DND-41 (cell line): Measurements from ENCODE around the gene MLLT6.

Experiments used
- ATAC-seq: fragments of 200-7000 bp; cut with Tn5 transposase; 3 replicates; pipeline ENCODE4 v1.9.1; 2021; ENCODE audit warnings: low read depth; ENCODE audit not compliant: insufficient read depth
- DNase-seq: peaks from one replicate; pipeline ENCODE4 v3.0.0-alpha.2; 2020
- H2AFZ ChIP-seq: 2 replicates; pipeline ENCODE4 v1.6.0; 2012; ENCODE audit warnings: low read depth, low read length
- H3K27ac ChIP-seq: 2 replicates; pipeline ENCODE4 v1.5.1; 2012; ENCODE audit warnings: low read length, inconsistent platforms
- H3K27me3 ChIP-seq: fragments of 200-600 bp; sonication (generic); 2 replicates; pipeline ENCODE4 v1.6.0; 2012; ENCODE audit warnings: low read length, mild to moderate bottlenecking, inconsistent platforms; ENCODE audit not compliant: insufficient read depth, poor library complexity
- H3K36me3 ChIP-seq: 2 replicates; pipeline ENCODE4 v1.5.1; 2012; ENCODE audit warnings: low read length, inconsistent platforms; ENCODE audit not compliant: insufficient read depth
- H3K4me1 ChIP-seq: 2 replicates; pipeline ENCODE4 v1.5.1; 2012; ENCODE audit warnings: mild to moderate bottlenecking, low read length; ENCODE audit not compliant: insufficient read depth
- H3K4me2 ChIP-seq: 2 replicates; pipeline ENCODE4 v1.6.0; 2012; ENCODE audit warnings: mild to moderate bottlenecking, moderate library complexity, low read length, inconsistent platforms; ENCODE audit not compliant: insufficient read depth
- H3K4me3 ChIP-seq, 2 experiments: fragments of 200-600 bp in 1 of 2; shearing (Covaris generic) in 1 of 2; 2 replicates each; pipeline ENCODE4 v1.5.1; 2012 to 2016; ENCODE audit warnings: inconsistent platforms in 2 of 2, low read length in 2 of 2, mild to moderate bottlenecking in 2 of 2, low read depth in 1 of 2, moderate library complexity in 1 of 2
- H3K79me2 ChIP-seq: 2 replicates; pipeline ENCODE4 v1.6.0; 2012; ENCODE audit warnings: low read length, inconsistent platforms; ENCODE audit not compliant: insufficient read depth
- H3K9ac ChIP-seq: 2 replicates; pipeline ENCODE4 v1.6.0; 2012; ENCODE audit warnings: low read depth, mild to moderate bottlenecking, inconsistent platforms, low read length, moderate library complexity
- H3K9me3 ChIP-seq: 2 replicates; pipeline ENCODE4 v1.5.1; 2012; ENCODE audit warnings: low read length, moderate library complexity, mild to moderate bottlenecking, inconsistent platforms; ENCODE audit not compliant: insufficient read depth, severe bottlenecking
- H4K20me1 ChIP-seq: 2 replicates; pipeline ENCODE4 v1.6.0; 2012; ENCODE audit warnings: low read length; ENCODE audit not compliant: insufficient read depth
- CTCF ChIP-seq: IDR thresholded peaks from 2 replicates; pipeline ENCODE4 v1.5.1; 2012; ENCODE audit warnings: borderline replicate concordance, low read length, moderate library complexity, mild to moderate bottlenecking; ENCODE audit not compliant: poor library complexity, severe bottlenecking; ENCODE audit errors: extremely low read depth
- EZH2 ChIP-seq: IDR thresholded peaks from 3 replicates; pipeline ENCODE4 v1.6.1; 2012; ENCODE audit warnings: borderline replicate concordance, low read depth, mild to moderate bottlenecking, moderate library complexity, low read length, inconsistent platforms; ENCODE audit not compliant: severe bottlenecking

MLLT6 gene

DNA sequence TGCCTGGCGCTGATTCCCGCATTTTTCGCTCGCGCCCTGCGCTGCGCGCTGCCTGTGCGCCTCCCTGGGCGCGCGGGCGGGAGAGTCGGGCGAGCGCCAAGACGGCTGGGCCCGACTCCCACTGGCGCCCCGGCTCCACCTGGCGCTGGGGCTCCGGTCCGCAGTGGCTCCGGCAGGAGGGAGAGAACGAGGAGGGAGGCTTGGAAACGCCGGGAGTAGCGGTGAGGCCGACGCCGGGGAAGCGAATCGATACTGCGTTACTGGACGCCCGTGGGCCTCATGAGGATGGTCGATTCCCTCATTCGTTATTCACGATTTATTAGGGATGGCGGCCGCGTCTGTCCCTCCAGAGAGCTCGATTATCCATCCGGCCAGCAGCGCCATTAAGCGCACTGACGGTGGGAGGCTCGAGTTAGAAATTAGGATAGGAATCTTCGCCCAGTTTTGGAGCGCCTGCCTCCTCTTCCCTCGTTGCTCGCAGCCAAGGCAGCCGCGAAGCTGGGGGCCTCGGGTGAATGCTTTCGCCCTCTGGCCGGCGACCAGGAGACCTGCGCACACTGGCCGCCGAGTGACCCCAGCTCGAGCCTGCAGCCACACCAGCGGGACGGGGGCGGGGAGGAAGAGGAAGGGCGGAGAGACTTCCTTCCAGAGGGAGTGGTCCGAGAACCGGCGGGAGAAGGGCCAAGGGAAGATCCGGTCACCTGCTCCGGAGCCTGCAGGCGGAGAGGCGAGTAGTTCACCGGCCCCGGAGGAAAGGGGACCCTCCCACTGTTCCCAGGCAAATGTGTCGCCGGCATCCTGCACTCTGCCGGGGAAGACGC lies 44.4 kb downstream of the MLLT6 start:
- Histone ChIP-seq H4K20me1 (peaks cover 29% of the 10 kb centered on the region), H3K27me3 (no peaks in the 10 kb centered on the region), H3K4me3 (no peak overlapping the region), H2AFZ (no peak overlapping the region), H3K36me3 (peaks cover 13% of the 10 kb centered on the region), H3K9me3 (no peaks in the 10 kb centered on the region), H3K4me2 (peak overlapping the region; percentile 85; the same call in 1 of the 2 replicates), H3K9ac (no peak overlapping the region), H3K4me1 (peaks cover 64% of the 10 kb centered on the region), H3K27ac (no peak overlapping the region), H3K79me2 (peaks cover 55% of the 10 kb centered on the region)
- no peak for DNase-seq
- TF ChIP-seq CTCF (no peak), EZH2 (no peak)
- no peak for ATAC-seq

DNA sequence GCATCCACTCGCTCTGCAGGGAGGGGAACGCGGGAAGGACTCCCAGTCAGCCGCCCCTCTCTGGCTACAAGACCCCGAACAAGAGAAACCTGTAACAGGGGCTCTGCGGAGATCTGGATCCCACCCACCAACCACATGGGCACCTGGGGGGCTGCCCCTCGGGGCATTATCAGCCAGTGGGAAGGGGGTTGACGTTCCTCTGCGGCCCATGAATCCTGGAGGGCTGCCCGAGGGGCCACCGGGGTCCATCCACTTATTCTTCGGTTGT lies 44.9 kb downstream of the MLLT6 start:
- Histone ChIP-seq H3K9me3 (no peaks in the 10 kb centered on the region), H3K79me2 (peaks cover 55% of the 10 kb centered on the region), H3K36me3 (peaks cover 19% of the 10 kb centered on the region), H4K20me1 (peaks cover 30% of the 10 kb centered on the region), H3K4me1 (peaks cover 69% of the 10 kb centered on the region), H3K4me2 (no peak overlapping the region), H3K27me3 (no peaks in the 10 kb centered on the region), H3K4me3 (no peak overlapping the region), H3K9ac (no peak overlapping the region), H2AFZ (no peak overlapping the region), H3K27ac (no peak overlapping the region)
- no peak for ATAC-seq
- TF ChIP-seq CTCF = no peak
- no peak for TF ChIP-seq EZH2
- no peak for DNase-seq

GRCh38 chr17:38750312-38751121 lies 45.4 kb downstream of the MLLT6 start:
- H3K9ac ChIP-seq = peak overlapping the region; percentile 67
- peak overlapping the region in 1 of 2 experiments; percentile 88; a peak in 2 of 4 replicates for H3K4me3 ChIP-seq
- ATAC-seq (no peak), DNase-seq (no peak)
- H3K27ac ChIP-seq = peak overlapping the region; percentile 86
- no peaks in the 10 kb centered on the region for H3K9me3 ChIP-seq
- H3K79me2 ChIP-seq = peaks cover 54% of the 10 kb centered on the region
- H3K27me3 ChIP-seq = no peaks in the 10 kb centered on the region
- peaks cover 70% of the 10 kb centered on the region for H3K4me1 ChIP-seq
- peaks cover 30% of the 10 kb centered on the region for H4K20me1 ChIP-seq
- H3K4me2 ChIP-seq = peak overlapping the region; percentile 92
- peaks cover 21% of the 10 kb centered on the region for H3K36me3 ChIP-seq
- H2AFZ ChIP-seq = peak overlapping the region; percentile 66
- TF ChIP-seq EZH2 (no peak), CTCF (no peak)
